Uterus (tissue), 2 donors: ENCODE measurements around the gene RPS10.
"Not testable (repeated sequence)": the region's sequence is repeated elsewhere in the genome, so short reads cannot be mapped to it uniquely, and the experiment has no call there.

Source experiments
- POLR2A ChIP-seq, 2 donors: fragments of 450-650 bp; IDR thresholded peaks; one replicate each; pipeline ENCODE4 v1.6.1; 2016; ENCODE audit warnings: antibody characterized with exemption in 2 of 2, mild to moderate bottlenecking in 1 of 2, moderate library complexity in 1 of 2
- TF ChIP-seq, protein P1 (sequence below), 4 experiments: fragments of 200-600 bp in 2 of 4; fragments of 450-650 bp in 2 of 4; sonication (generic) in 2 of 4; IDR thresholded peaks; one replicate each; pipeline ENCODE4 v1.5.1; 2016 to 2019; ENCODE audit warnings: antibody characterized with exemption in 4 of 4, mild to moderate bottlenecking in 2 of 4, moderate library complexity in 1 of 4

DNA sequence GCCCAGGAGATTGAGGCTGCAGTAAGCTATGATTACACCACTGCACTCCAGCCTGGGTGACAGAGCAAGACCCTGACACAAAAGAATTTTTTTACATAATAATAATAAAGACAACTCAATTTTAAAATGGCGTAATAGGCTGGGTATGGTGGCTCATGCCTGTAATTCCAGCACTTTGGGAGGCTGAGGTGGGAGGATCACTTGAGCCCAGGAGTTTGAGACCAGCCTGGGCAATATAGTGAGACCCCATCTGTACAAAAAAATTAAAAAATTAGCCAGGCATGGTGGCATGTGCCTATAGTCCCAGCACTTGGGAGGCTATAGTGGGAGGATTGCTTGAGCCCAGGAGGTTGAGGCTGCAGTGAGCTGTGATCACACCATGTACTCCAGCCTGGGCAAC, 18.0 kb downstream of the RPS10 start:
- TF ChIP-seq, protein P1, sequence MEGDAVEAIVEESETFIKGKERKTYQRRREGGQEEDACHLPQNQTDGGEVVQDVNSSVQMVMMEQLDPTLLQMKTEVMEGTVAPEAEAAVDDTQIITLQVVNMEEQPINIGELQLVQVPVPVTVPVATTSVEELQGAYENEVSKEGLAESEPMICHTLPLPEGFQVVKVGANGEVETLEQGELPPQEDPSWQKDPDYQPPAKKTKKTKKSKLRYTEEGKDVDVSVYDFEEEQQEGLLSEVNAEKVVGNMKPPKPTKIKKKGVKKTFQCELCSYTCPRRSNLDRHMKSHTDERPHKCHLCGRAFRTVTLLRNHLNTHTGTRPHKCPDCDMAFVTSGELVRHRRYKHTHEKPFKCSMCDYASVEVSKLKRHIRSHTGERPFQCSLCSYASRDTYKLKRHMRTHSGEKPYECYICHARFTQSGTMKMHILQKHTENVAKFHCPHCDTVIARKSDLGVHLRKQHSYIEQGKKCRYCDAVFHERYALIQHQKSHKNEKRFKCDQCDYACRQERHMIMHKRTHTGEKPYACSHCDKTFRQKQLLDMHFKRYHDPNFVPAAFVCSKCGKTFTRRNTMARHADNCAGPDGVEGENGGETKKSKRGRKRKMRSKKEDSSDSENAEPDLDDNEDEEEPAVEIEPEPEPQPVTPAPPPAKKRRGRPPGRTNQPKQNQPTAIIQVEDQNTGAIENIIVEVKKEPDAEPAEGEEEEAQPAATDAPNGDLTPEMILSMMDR (IDR thresholded peaks at IDR 0.05), result not testable (repeated sequence)
- TF ChIP-seq POLR2A (IDR thresholded peaks at IDR 0.05), result not testable (repeated sequence)
